ENCODE data around the gene UMODL1.

GRCh38 chr21:42144679-42145568 lies 73.8 kb downstream of the UMODL1 start:
- TF ChIP-seq CTCF (conservative IDR thresholded peaks at IDR 0.05): no peak
- TF ChIP-seq ZFX (IDR thresholded peaks at IDR 0.05): no peak
